Fibroblast of villous mesenchyme (primary cell): ENCODE measurements around the gene FN3KRP. TPM values are rescaled to one million over a fixed set of nuclear protein-coding genes. Genes with fewer than 3 reads are reported as not detected.
"Not testable (repeated sequence)": the region's sequence is repeated elsewhere in the genome, so short reads cannot be mapped to it uniquely, and the experiment has no call there.

Experiments used
- DNase-seq: peaks from one replicate; pipeline ENCODE4 v3.0.0-alpha.2; 2010; ENCODE audit warnings: low read depth
- H3K4me3 ChIP-seq: 2 replicates; pipeline ENCODE4 v1.5.1; 2011; ENCODE audit warnings: low read depth, mild to moderate bottlenecking, low read length
- total RNA-seq: library from RNA; depleted of rRNA; stranded (reverse); fragments of >200 nt; gene quantifications from 2 replicates; pipeline ENCODE4 v1.2.3, GENCODE V29; 2012
- TF ChIP-seq, protein P1 (sequence below): IDR thresholded peaks from 2 replicates; pipeline ENCODE4 v1.5.1; 2012; ENCODE audit warnings: low read depth, mild to moderate bottlenecking, low read length; ENCODE audit not compliant: insufficient read depth

The FN3KRP gene
- total RNA-seq, 1 donor = 11.2 TPM

DNA sequence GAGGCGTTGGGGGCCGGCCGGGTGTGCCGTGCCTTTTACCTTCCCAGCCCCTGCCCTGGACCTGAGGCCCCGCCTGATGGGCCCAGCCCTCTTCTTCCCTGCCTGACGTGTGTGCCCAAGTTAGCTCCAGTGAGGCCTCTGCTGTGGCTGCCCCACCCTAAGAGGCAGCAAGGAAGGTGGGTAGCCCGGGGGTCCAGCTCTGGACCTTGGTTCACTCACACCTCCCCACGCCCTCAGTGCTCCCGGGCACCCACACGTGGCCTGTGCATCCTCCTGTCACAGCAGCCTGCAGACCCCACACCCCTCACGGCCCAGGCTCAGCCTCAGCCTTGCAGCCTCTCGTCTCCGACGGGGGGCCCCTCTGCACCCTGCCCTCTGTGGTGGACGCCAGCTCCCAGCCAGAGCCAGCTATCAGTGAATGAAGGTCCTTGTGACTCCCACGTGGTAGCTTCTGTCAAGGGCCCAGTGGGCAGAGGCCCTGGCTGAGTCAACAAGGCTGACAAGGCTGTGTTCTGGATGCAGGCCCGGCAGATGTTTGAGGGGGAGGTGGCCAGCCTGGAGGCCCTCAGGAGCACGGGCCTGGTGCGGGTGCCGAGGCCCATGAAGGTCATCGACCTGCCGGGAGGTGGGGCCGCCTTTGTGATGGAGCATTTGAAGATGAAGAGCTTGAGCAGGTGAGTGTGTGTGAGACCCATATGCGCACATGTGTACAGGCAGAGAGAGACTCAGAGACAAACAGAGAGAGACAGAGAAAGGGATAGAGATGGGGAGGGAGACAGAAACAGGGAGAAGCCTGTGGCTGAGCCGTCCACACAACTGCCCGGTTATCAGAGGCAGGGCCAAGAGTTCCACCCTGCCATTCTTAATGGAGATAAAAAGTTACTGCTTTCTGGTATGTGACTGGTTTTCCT, 21.7 kb downstream of the FN3KRP start:
- TF ChIP-seq, protein P1, sequence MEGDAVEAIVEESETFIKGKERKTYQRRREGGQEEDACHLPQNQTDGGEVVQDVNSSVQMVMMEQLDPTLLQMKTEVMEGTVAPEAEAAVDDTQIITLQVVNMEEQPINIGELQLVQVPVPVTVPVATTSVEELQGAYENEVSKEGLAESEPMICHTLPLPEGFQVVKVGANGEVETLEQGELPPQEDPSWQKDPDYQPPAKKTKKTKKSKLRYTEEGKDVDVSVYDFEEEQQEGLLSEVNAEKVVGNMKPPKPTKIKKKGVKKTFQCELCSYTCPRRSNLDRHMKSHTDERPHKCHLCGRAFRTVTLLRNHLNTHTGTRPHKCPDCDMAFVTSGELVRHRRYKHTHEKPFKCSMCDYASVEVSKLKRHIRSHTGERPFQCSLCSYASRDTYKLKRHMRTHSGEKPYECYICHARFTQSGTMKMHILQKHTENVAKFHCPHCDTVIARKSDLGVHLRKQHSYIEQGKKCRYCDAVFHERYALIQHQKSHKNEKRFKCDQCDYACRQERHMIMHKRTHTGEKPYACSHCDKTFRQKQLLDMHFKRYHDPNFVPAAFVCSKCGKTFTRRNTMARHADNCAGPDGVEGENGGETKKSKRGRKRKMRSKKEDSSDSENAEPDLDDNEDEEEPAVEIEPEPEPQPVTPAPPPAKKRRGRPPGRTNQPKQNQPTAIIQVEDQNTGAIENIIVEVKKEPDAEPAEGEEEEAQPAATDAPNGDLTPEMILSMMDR = no peak
- H3K4me3 ChIP-seq = no peak overlapping the region
- DNase-seq = peak; percentile 24

- DNase-seq = peak; percentile 18
- H3K4me3 ChIP-seq = no peak overlapping the region
- TF ChIP-seq, protein P1 = no peak
Measured at GRCh38 chr17:82740906-82741759, 24.6 kb downstream of the FN3KRP start.

DNA sequence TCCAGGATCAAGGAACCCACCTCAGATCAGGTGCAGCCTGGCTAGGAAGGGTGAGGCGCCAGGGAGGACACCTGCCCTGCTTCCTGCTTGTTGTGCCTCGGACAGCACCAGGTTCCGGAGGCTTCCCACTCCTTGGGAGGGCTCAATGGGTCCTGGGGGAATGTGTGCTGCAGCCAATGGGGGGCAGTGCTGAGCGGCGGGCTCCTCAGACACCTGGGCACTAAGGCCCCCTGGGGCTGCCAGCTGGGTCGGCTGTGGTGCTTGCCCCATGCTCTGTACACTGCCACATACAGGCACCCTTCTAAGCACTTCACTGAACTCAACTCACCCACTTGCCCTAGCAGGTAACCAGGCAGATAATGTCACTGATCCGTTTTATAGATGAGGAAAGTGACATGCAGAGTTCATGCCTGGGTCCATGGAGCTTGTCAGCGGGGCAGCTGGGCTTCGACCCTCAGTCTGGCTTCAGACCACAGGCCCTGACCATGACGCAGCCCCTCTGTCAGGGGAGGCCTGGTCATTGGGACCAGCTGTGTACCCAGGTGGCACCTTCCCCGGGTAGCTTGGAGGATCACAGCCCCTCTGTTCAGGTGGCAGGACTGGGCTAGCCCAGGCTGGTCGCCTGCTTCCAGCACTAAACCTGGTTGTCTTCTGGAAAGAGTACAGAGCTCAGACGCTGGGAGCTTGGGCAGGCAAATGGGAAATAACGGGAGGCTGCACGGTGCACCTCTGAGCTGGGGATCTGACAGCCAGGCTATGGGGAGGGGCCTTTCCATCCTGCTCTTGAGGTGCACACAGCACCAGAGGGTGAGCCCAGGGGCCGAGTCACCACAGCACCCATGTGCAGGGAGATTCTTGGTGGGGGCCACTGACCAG, 27.1 kb downstream of the FN3KRP start:
- TF ChIP-seq, protein P1 = no peak
- DNase-seq = no peak
- H3K4me3 ChIP-seq = no peak overlapping the region

- not testable (repeated sequence) for H3K4me3 ChIP-seq, DNase-seq
Measured at GRCh38 chr17:82744736-82745135, 28.2 kb downstream of the FN3KRP start.

DNA sequence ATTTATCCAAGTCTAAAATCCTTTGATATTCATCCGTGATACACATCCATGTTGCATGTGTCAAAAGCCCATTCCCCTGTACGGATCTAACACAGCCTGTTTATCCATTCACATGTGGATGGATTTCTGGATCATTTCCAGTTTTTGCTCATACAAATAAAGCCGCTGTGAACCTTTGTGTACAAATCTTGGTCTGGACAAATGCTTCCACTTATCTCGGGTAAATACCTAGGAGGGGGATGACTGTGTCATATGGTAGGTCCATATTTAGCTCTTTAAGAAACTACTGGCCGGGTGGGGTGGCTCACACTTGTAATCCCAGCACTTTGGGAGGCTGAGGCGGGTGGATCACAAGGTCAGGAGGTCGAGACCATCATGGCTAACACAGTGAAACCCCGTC, 29.0 kb downstream of the FN3KRP start:
- peak; percentile 12 for DNase-seq
- H3K4me3 ChIP-seq = no peak overlapping the region
- TF ChIP-seq, protein P1 = no peak

DNA sequence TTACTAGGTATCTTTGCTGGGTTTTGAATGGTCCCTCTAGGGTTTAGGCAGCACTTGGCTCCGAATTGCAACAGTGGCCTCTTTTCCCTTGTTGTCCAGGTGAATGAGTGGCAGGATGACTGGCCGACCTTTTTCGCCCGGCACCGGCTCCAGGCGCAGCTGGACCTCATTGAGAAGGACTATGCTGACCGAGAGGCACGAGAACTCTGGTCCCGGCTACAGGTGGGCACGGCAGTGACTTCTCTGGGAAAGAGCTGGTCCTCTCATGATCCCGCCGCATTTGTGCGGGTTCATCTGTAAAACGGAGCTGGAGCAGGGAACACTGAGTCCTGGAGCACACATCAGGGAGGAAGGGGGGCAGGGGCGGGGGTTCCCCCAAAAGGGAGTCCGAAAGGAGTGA, 32.2 kb downstream of the FN3KRP start:
- TF ChIP-seq, protein P1 = no peak
- no peak overlapping the region for H3K4me3 ChIP-seq
- no peak for DNase-seq
